ENCODE data around the gene TNNI3K. TPM values are rescaled to one million over a fixed set of nuclear protein-coding genes. Genes with fewer than 3 reads are reported as not detected.

Gene TNNI3K
- total RNA-seq, 1 experiment from 2014 or later: not detected

GRCh38 chr1:74195339-74195738 is 39.8 kb upstream of the TNNI3K start:
- Mint-ChIP-seq H3K36me3 (ENCODE audit: insufficient read depth in 1 of 3, low read depth in 3 of 3) (no peaks in the 10 kb centered on the region), H3K27ac (0 out of 7 replicates have a peak overlapping the region, but pooled peaks of 1 of the 3 experiments have one; percentile 40), H3K9me3 (0 out of 5 replicates have a peak, but pooled peaks cover 0 to 1% of the 10 kb centered on the region in 2 experiments), H3K27me3 (ENCODE audit: low read depth) (peaks cover 2% of the 10 kb centered on the region), H3K4me3 (no peak overlapping the region), H3K4me1 (peaks cover 2 to 12% of the 10 kb centered on the region in 2 experiments; a peak in 3 of 4 replicates)
- H3K23ac ChIP-seq (ENCODE audit: insufficient read length, low read depth, low read length): no peak overlapping the region
- H2AK5ac ChIP-seq (ENCODE audit: insufficient read length, low read length): no peak overlapping the region
- no peaks in the 10 kb centered on the region for H3K9me3 ChIP-seq (ENCODE audit: control insufficient read depth, low read depth, low read length)
- no peak overlapping the region for H3K4ac ChIP-seq (ENCODE audit: low read depth, low read length)
- H2BK5ac ChIP-seq (ENCODE audit: insufficient read length, low read length): no peak overlapping the region
- H2BK15ac ChIP-seq (ENCODE audit: low read depth, low read length): no peak overlapping the region
- no peak overlapping the region for H3K56ac ChIP-seq (ENCODE audit: insufficient read length, low read depth, low read length)
- no peak overlapping the region for H3T11ph ChIP-seq (ENCODE audit: low read length)
- H2BK12ac ChIP-seq (ENCODE audit: insufficient read length, low read depth, low read length): no peak overlapping the region
- H3K23me2 ChIP-seq (ENCODE audit: insufficient read length, low read depth, low read length, poor library complexity, severe bottlenecking): peaks cover 5% of the 10 kb centered on the region
- no peak overlapping the region for H3K9ac ChIP-seq (ENCODE audit: extremely low read depth, insufficient read length, low read length)
- H4K8ac ChIP-seq (replicated peaks; ENCODE audit: insufficient read length, low read depth, low read length): no peak overlapping the region
- H3K4me2 ChIP-seq (ENCODE audit: insufficient read depth, insufficient read length, low read length): no peak overlapping the region
- H3K14ac ChIP-seq (ENCODE audit: insufficient read depth, low read length): no peak overlapping the region
- no peak for DNase-seq
- no peaks in the 10 kb centered on the region for H3K79me2 ChIP-seq (ENCODE audit: insufficient read depth, low read length)
- no peaks in the 10 kb centered on the region for H4K20me1 ChIP-seq (ENCODE audit: control insufficient read depth, insufficient read depth, insufficient read length)
- no peak overlapping the region for H2BK120ac ChIP-seq (ENCODE audit: low read depth, low read length, poor library complexity, severe bottlenecking)
- no peak overlapping the region for H2BK20ac ChIP-seq (ENCODE audit: low read depth, low read length, poor library complexity, severe bottlenecking)
- H3K27ac ChIP-seq (ENCODE audit: insufficient read length, low read depth, low read length): no peak overlapping the region
- no peak overlapping the region for H3K18ac ChIP-seq (ENCODE audit: insufficient read length, low read depth, low read length)
- no peaks in the 10 kb centered on the region for H3K79me1 ChIP-seq (ENCODE audit: insufficient read depth, low read depth, low read length, poor library complexity, severe bottlenecking)
- no peak overlapping the region for H4K91ac ChIP-seq (ENCODE audit: insufficient read length, low read depth, low read length)
- H2AFZ ChIP-seq (ENCODE audit: low read length): no peak overlapping the region
- H4K5ac ChIP-seq (ENCODE audit: insufficient read length, low read depth, low read length): no peak overlapping the region
- H3K27me3 ChIP-seq (ENCODE audit: insufficient read depth, low read length): no peaks in the 10 kb centered on the region
- no peaks in the 10 kb centered on the region for H3K4me1 ChIP-seq (ENCODE audit: insufficient read depth, low read length)
- TF ChIP-seq CTCF (conservative IDR thresholded peaks at IDR 0.05): no peak
